H1 (cell line): ENCODE data around the gene TC2N. TPM values are rescaled to one million over a fixed set of nuclear protein-coding genes. Genes with fewer than 3 reads are reported as not detected.

ENCODE experiments used
- CTCF ChIA-PET: fragments of 300-600 bp; sonication (Branson Sonifier 250); formaldehyde crosslinking; loops from one replicate; lab custom pipeline; 2021; ENCODE audit not compliant: partially characterized antibody; lab: Charles Lee
- POLR2A ChIA-PET: fragments of 300-600 bp; sonication (Branson Sonifier 250); formaldehyde crosslinking; loops from one replicate; lab custom pipeline; 2021; ENCODE audit warnings: inconsistent platforms; ENCODE audit not compliant: partially characterized antibody; lab: Charles Lee
- DNase-seq, 2 experiments: peaks; one replicate each; pipeline versions ENCODE4 v3.0.0 to v3.0.0-alpha.2; 2010 to 2022; ENCODE audit warnings: low spot score in 2 of 2, low read depth in 1 of 2, mixed read lengths in 1 of 2
- FAIRE-seq: peaks from 2 replicates; lab custom pipeline; 2011; peaks lifted over from hg19 to GRCh38; lab: Jason Lieb, UNC
- H2AFZ ChIP-seq: 2 replicates; pipeline ENCODE4 v1.8.1; 2012; ENCODE audit warnings: low read length, inconsistent platforms
- H2AK5ac ChIP-seq: 2 replicates; pipeline ENCODE4 v1.6.1; 2013; ENCODE audit warnings: low read depth, low read length
- H2BK120ac ChIP-seq: replicated peaks from 2 replicates; pipeline ENCODE3; 2013; ENCODE audit warnings: low read depth, low read length, inconsistent platforms
- H2BK12ac ChIP-seq: 2 replicates; pipeline ENCODE4 v1.6.1; 2013; ENCODE audit warnings: low read depth, low read length
- H2BK15ac ChIP-seq: 2 replicates; pipeline ENCODE4 v1.6.1; 2013; ENCODE audit warnings: low read length
- H2BK20ac ChIP-seq: 2 replicates; pipeline ENCODE4 v1.6.1; 2013; ENCODE audit warnings: low read length
- H2BK5ac ChIP-seq: 2 replicates; pipeline ENCODE4 v1.6.1; 2013; ENCODE audit warnings: low read depth, low read length
- H3K14ac ChIP-seq: 2 replicates; pipeline ENCODE4 v1.6.1; 2013; ENCODE audit warnings: inconsistent platforms; ENCODE audit not compliant: insufficient read length
- H3K18ac ChIP-seq: 2 replicates; pipeline ENCODE4 v1.6.1; 2013; ENCODE audit warnings: low read length; ENCODE audit errors: extremely low read depth
- H3K23ac ChIP-seq: 2 replicates; pipeline ENCODE4 v1.6.1; 2013; ENCODE audit warnings: inconsistent platforms; ENCODE audit not compliant: insufficient read length
- H3K23me2 ChIP-seq: 2 replicates; pipeline ENCODE4 v1.6.1; 2013; ENCODE audit warnings: low read depth, low read length
- H3K27ac ChIP-seq: 2 replicates; pipeline ENCODE4 v1.6.1; 2011; ENCODE audit warnings: low read depth, low read length, inconsistent platforms
- H3K27me3 ChIP-seq, 4 experiments: replicated peaks in 1 of 4; 1 replicate in 1 of 4; 2 replicates in 3 of 4; pipeline versions ENCODE4 v1.6.1 to v1.8.1; 2011 to 2013; ENCODE audit warnings: low read length in 3 of 4, mild to moderate bottlenecking in 3 of 4, inconsistent platforms in 2 of 4, mixed read lengths in 2 of 4, moderate library complexity in 1 of 4; ENCODE audit not compliant: control insufficient read depth in 3 of 4, insufficient read depth in 3 of 4; ENCODE audit errors: extremely low read depth in 1 of 4
- H3K36me3 ChIP-seq, 4 experiments: 2 replicates each; pipeline versions ENCODE4 v1.6.1 to v1.8.1; 2011 to 2013; ENCODE audit warnings: mild to moderate bottlenecking in 4 of 4, low read length in 3 of 4, moderate library complexity in 2 of 4, control low read depth in 1 of 4, inconsistent platforms in 1 of 4; ENCODE audit not compliant: insufficient read depth in 4 of 4, control insufficient read depth in 2 of 4
- H3K4ac ChIP-seq: replicated peaks from 2 replicates; pipeline ENCODE3; 2013; ENCODE audit warnings: low read length, low read depth, mixed read lengths, inconsistent platforms; ENCODE audit not compliant: insufficient read length
- H3K4me1 ChIP-seq, 4 experiments: replicated peaks in 1 of 4; 1 replicate in 1 of 4; 2 replicates in 3 of 4; pipeline versions ENCODE4 v1.6.1 to v1.8.1; 2011 to 2013; ENCODE audit warnings: low read length in 3 of 4, inconsistent platforms in 2 of 4, mixed read lengths in 1 of 4; ENCODE audit not compliant: insufficient read depth in 4 of 4, control insufficient read depth in 3 of 4
- H3K4me2 ChIP-seq, 2 experiments: 2 replicates each; pipeline versions ENCODE4 v1.6.1 to v1.8.1; 2011 to 2013; ENCODE audit warnings: low read depth in 2 of 2, low read length in 2 of 2, control low read depth in 1 of 2, inconsistent platforms in 1 of 2, mild to moderate bottlenecking in 1 of 2; ENCODE audit not compliant: insufficient read depth in 1 of 2
- H3K4me3 ChIP-seq, 4 experiments: fragments of 200-600, 300-600 bp in 1 of 4; sonication (generic), shearing (Covaris generic), sonication (Bioruptor Twin) in 1 of 4; 2 replicates each; pipeline versions ENCODE4 v1.5.1 to v1.8.1; 2011 to 2016; ENCODE audit warnings: low read length in 4 of 4, low read depth in 3 of 4, control low read depth in 2 of 4, inconsistent platforms in 2 of 4, mild to moderate bottlenecking in 2 of 4, mixed read lengths in 1 of 4, moderate library complexity in 1 of 4; ENCODE audit not compliant: insufficient read depth in 2 of 4; ENCODE audit errors: extremely low read depth in 1 of 4
- H3K56ac ChIP-seq: replicated peaks from 2 replicates; pipeline ENCODE3; 2013; ENCODE audit warnings: low read depth, mild to moderate bottlenecking, mixed read lengths, low read length, inconsistent platforms; ENCODE audit not compliant: insufficient read length
- H3K79me1 ChIP-seq: 2 replicates; pipeline ENCODE4 v1.6.1; 2013; ENCODE audit warnings: low read depth, low read length, control low read depth
- H3K79me2 ChIP-seq, 2 experiments: 2 replicates each; pipeline versions ENCODE4 v1.6.1 to v1.8.1; 2012 to 2013; ENCODE audit warnings: low read length in 2 of 2, mild to moderate bottlenecking in 2 of 2, inconsistent platforms in 1 of 2; ENCODE audit not compliant: insufficient read depth in 2 of 2, control insufficient read depth in 1 of 2
- H3K9ac ChIP-seq, 4 experiments: replicated peaks in 1 of 4; 1 replicate in 1 of 4; 2 replicates in 3 of 4; pipeline versions ENCODE4 v1.6.1 to v1.8.1; 2011 to 2013; ENCODE audit warnings: low read depth in 3 of 4, low read length in 3 of 4, control low read depth in 2 of 4, mild to moderate bottlenecking in 2 of 4, moderate library complexity in 2 of 4, inconsistent platforms in 1 of 4; ENCODE audit errors: extremely low read depth in 1 of 4
- H3K9me3 ChIP-seq, 2 experiments: 2 replicates each; pipeline versions ENCODE4 v1.6.1 to v1.8.1; 2012 to 2013; ENCODE audit warnings: mild to moderate bottlenecking in 2 of 2, moderate library complexity in 2 of 2, control low read depth in 1 of 2, inconsistent platforms in 1 of 2, low read depth in 1 of 2, low read length in 1 of 2, mixed read lengths in 1 of 2; ENCODE audit not compliant: insufficient read depth in 2 of 2
- H4K20me1 ChIP-seq, 2 experiments: replicated peaks in 1 of 2; 2 replicates each; pipeline versions ENCODE3 to v1.8.1; 2011 to 2013; ENCODE audit warnings: inconsistent platforms in 2 of 2, low read length in 2 of 2, mild to moderate bottlenecking in 1 of 2; ENCODE audit not compliant: insufficient read depth in 2 of 2, control insufficient read depth in 1 of 2
- H4K5ac ChIP-seq: 2 replicates; pipeline ENCODE4 v1.6.1; 2013; ENCODE audit warnings: low read length, low read depth, mixed read lengths, inconsistent platforms; ENCODE audit not compliant: insufficient read length
- H4K8ac ChIP-seq: 2 replicates; pipeline ENCODE4 v1.8.0; 2013; ENCODE audit warnings: mild to moderate bottlenecking, moderate library complexity, low read length, inconsistent platforms; ENCODE audit not compliant: insufficient read depth; ENCODE audit errors: extremely low read depth
- H4K91ac ChIP-seq: replicated peaks from 2 replicates; pipeline ENCODE3; 2013; ENCODE audit warnings: low read length, mixed read lengths, inconsistent platforms; ENCODE audit not compliant: insufficient read length
- POLR2A ChIP-seq, 2 experiments: IDR thresholded peaks; 1 replicate in 1 of 2; 2 replicates in 1 of 2; pipeline ENCODE4 v1.6.1; 2011; ENCODE audit warnings: low read depth in 2 of 2, low read length in 2 of 2, mild to moderate bottlenecking in 2 of 2; ENCODE audit errors: control extremely low read depth in 1 of 2
- WGBS, 2 experiments: shearing (Covaris generic) in 1 of 2; methylation state at CpG; one replicate each; pipeline versions ENCODE4 v1.1.6 to v1.1.7; 2013 to 2015; ENCODE audit warnings: low lambda C conversion rate in 2 of 2, mixed read lengths in 2 of 2, inconsistent platforms in 1 of 2, low coverage in 1 of 2, missing lambda C conversion rate in 1 of 2; ENCODE audit not compliant: insufficient replicate concordance in 2 of 2, insufficient coverage in 1 of 2, insufficient read length in 1 of 2; ENCODE audit errors: extremely low coverage in 1 of 2, missing lambda C conversion rate in 1 of 2; 5-methylcytosine and 5-hydroxymethylcytosine counted together
- polyA plus RNA-seq, 7 experiments: library from polyadenylated mRNA; depleted of rRNA in 3 of 7; stranded (reverse) in 5 of 7; unstranded in 2 of 7; fragments of >200 nt in 5 of 7; fragments of 200-250 nt in 2 of 7; gene quantifications; 1 replicate in 5 of 7; 2 replicates in 1 of 7; 4 replicates in 1 of 7; pipeline versions ENCODE4 v1.2.1 to v1.2.3, GENCODE V29; 2011 to 2013; ENCODE audit warnings: missing spikeins in 2 of 7, mixed read lengths in 2 of 7
- total RNA-seq: library from RNA; stranded (reverse); fragmentation: NEBNext Ultra II Directional; extraction: Animal tissue kit (Norgen Biotek cat#: 25700); gene quantifications from 2 replicates; pipeline ENCODE4 v1.2.1, GENCODE V29; 2021
- TF ChIP-seq, protein P1 (sequence below): IDR thresholded peaks from 2 replicates; pipeline ENCODE4 v1.6.1; 2011; ENCODE audit warnings: low read length, improper control_type of control experiment

Gene TC2N
- total and polyA plus RNA-seq, 2 of the 8 experiments (the other 6 are each of a cell fraction or from before 2014, with no cell fraction given) = 9.7 to 36.2 TPM

DNA sequence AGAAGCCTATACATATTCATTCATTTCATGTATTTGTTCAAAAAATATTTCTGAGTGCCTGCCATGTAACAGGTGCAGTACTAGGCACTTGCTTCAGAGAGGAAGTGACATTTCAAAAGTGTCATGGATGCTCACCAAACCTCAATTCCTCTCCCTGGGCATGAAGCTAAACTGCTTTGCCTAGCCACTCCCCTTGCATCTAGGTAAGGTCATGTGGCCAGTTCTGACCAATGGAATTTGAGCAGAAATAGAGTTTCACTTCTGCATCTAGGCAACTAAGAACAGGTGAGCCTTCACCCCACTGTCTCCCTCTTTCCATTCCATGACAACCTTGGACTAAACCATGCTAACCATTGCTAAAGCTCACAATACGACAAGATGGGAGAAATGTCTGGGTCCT lies 27.6 kb downstream of the TC2N start:
- no peak for DNase-seq
- FAIRE-seq = no peak
- H3K79me1 ChIP-seq = no peaks in the 10 kb centered on the region
- ChIA-PET POLR2A (interaction anchor here (1.6 kb wide), 1 partner anchor 330 kb away, joined by 3 read pairs; the partner anchor contains the start of gene PPP4R3A), CTCF (interaction anchor here (1.2 to 2.3 kb wide), 2 partner anchors 16 to 71 kb away, joined by 4 to 6 read pairs; no protein-coding TSS in a partner anchor)
- H2BK5ac ChIP-seq = no peak overlapping the region
- peaks cover 0 to 9% of the 10 kb centered on the region in 2 experiments; a peak in 2 of 4 replicates for H3K79me2 ChIP-seq
- no peak overlapping the region for H2BK15ac ChIP-seq
- H3K23ac ChIP-seq = no peak overlapping the region
- H3K4ac ChIP-seq = no peak overlapping the region
- no peak overlapping the region for H3K27ac ChIP-seq
- H3K27me3 ChIP-seq = no peaks in the 10 kb centered on the region
- no peak overlapping the region for H2AK5ac ChIP-seq
- H2BK20ac ChIP-seq = no peak overlapping the region
- no peak overlapping the region for H2BK120ac ChIP-seq
- no peak overlapping the region for H2BK12ac ChIP-seq
- H4K5ac ChIP-seq = no peak overlapping the region
- H3K4me2 ChIP-seq = no peak overlapping the region
- H3K9ac ChIP-seq = no peak overlapping the region
- no peak overlapping the region for H4K91ac ChIP-seq
- H3K4me3 ChIP-seq = no peak overlapping the region
- H4K20me1 ChIP-seq = no peaks in the 10 kb centered on the region
- WGBS, 2 experiments = 95% methylated on average over 1 of the region's 1 CpG; no CpG with 5 or more reads in 1 of the 2 experiments
- TF ChIP-seq, protein P1, sequence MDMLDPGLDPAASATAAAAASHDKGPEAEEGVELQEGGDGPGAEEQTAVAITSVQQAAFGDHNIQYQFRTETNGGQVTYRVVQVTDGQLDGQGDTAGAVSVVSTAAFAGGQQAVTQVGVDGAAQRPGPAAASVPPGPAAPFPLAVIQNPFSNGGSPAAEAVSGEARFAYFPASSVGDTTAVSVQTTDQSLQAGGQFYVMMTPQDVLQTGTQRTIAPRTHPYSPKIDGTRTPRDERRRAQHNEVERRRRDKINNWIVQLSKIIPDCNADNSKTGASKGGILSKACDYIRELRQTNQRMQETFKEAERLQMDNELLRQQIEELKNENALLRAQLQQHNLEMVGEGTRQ = peak; percentile 40; the same call in 1 of the 2 replicates
- TF ChIP-seq POLR2A (IDR thresholded peaks at IDR 0.05; ENCODE audit: control extremely low read depth in 1 of 2, low read depth in 2 of 2, low read length in 2 of 2) = no peak
- no peaks in the 10 kb centered on the region for H3K9me3 ChIP-seq
- peaks cover 2% of the 10 kb centered on the region; the same call in 1 of the 2 replicates for H3K23me2 ChIP-seq
- no peak overlapping the region for H2AFZ ChIP-seq
- H3K4me1 ChIP-seq = no peaks in the 10 kb centered on the region; a peak in 2 of 7 replicates
- no peak overlapping the region for H3K56ac ChIP-seq
- no peak overlapping the region for H3K14ac ChIP-seq
- H3K18ac ChIP-seq = no peak overlapping the region
- H3K36me3 ChIP-seq = no peaks in the 10 kb centered on the region
- H4K8ac ChIP-seq = no peak overlapping the region
